ENCODE results near the gene CBLB.
"Not testable (repeated sequence)": the region's sequence is repeated elsewhere in the genome, so short reads cannot be mapped to it uniquely, and the experiment has no call there.

CBLB gene

GRCh38 chr3:105815331-105815730 is 53.5 kb downstream of the CBLB start:
- DNase-seq (ENCODE audit: low spot score), result not testable (repeated sequence)

- DNase-seq (ENCODE audit: low spot score), result no peak
Observed at GRCh38 chr3:105813710-105814109, 55.1 kb downstream of the CBLB start.

- DNase-seq (ENCODE audit: low spot score), result no peak
Observed at GRCh38 chr3:105812194-105812586, 56.6 kb downstream of the CBLB start.

- no peak for DNase-seq (ENCODE audit: low spot score)
Observed at GRCh38 chr3:105811518-105812193, 57.2 kb downstream of the CBLB start.

- no peak for DNase-seq (ENCODE audit: low spot score)
Observed at GRCh38 chr3:105809208-105809888, 59.5 kb downstream of the CBLB start.

- DNase-seq (ENCODE audit: low spot score), result no peak
Observed at GRCh38 chr3:105807701-105808100, 61.1 kb downstream of the CBLB start.

GRCh38 chr3:105807146-105807545 is 61.7 kb downstream of the CBLB start:
- DNase-seq (ENCODE audit: low spot score), result no peak

- peak; percentile 51 for DNase-seq (ENCODE audit: low spot score)
Observed at GRCh38 chr3:105806359-105806758, 62.5 kb downstream of the CBLB start.

GRCh38 chr3:105805404-105805803 is 63.4 kb downstream of the CBLB start:
- DNase-seq (ENCODE audit: low spot score), result no peak

GRCh38 chr3:105802118-105802706 is 66.6 kb downstream of the CBLB start:
- no peak for DNase-seq (ENCODE audit: low spot score)

- no peak for DNase-seq (ENCODE audit: low spot score)
Observed at GRCh38 chr3:105801397-105801796, 67.4 kb downstream of the CBLB start.

GRCh38 chr3:105800320-105800719 is 68.5 kb downstream of the CBLB start:
- no peak for DNase-seq (ENCODE audit: low spot score)

GRCh38 chr3:105799286-105799685 is 69.5 kb downstream of the CBLB start:
- DNase-seq (ENCODE audit: low spot score), result no peak

- no peak for DNase-seq (ENCODE audit: low spot score)
Observed at GRCh38 chr3:105798381-105798934, 70.4 kb downstream of the CBLB start.

GRCh38 chr3:105793040-105793439 is 75.8 kb downstream of the CBLB start:
- DNase-seq (ENCODE audit: low spot score), result no peak

- no peak for DNase-seq (ENCODE audit: low spot score)
Observed at GRCh38 chr3:105791919-105792786, 76.7 kb downstream of the CBLB start.

GRCh38 chr3:105791131-105791530 is 77.7 kb downstream of the CBLB start:
- no peak for DNase-seq (ENCODE audit: low spot score)

- no peak for DNase-seq (ENCODE audit: low spot score)
Observed at GRCh38 chr3:105790534-105790933, 78.3 kb downstream of the CBLB start.

- DNase-seq (ENCODE audit: low spot score), result no peak
Observed at GRCh38 chr3:105788593-105788992, 80.2 kb downstream of the CBLB start.

- no peak for DNase-seq (ENCODE audit: low spot score)
Observed at GRCh38 chr3:105787453-105787852, 81.4 kb downstream of the CBLB start.

- no peak for DNase-seq (ENCODE audit: low spot score)
Observed at GRCh38 chr3:105786990-105787389, 81.8 kb downstream of the CBLB start.

- DNase-seq (ENCODE audit: low spot score), result no peak
Observed at GRCh38 chr3:105786241-105786640, 82.6 kb downstream of the CBLB start.

Measured in hematopoietic multipotent progenitor cell treated with erythropoietin and hydrocortisone succinate and interleukin-3 and kit ligand, for 15 days (in vitro differentiated cells).